HG03469 (cell line): ENCODE results near the gene NDUFA5.

ENCODE experiments used
- ATAC-seq: cut with Tn5 transposase; IDR thresholded peaks from one replicate; pipeline ENCODE4 v1.9.1; 2021; ENCODE audit warnings: mild to moderate bottlenecking, moderate library complexity, moderate number of reproducible peaks; ENCODE audit not compliant: unreplicated experiment

Gene NDUFA5

GRCh38 chr7:123557398-123558288, at the start of gene NDUFA5:
TSS of gene NDUFA5 (minus strand) at chr7:123557818. CDS start at chr7:123557795, 23 bp downstream.
- peak; percentile 96 for ATAC-seq

GRCh38 chr7:123604739-123605138, 47.1 kb upstream of the NDUFA5 start:
- no peak for ATAC-seq

GRCh38 chr7:123602648-123603047, 45.0 kb upstream of the NDUFA5 start:
- no peak for ATAC-seq

GRCh38 chr7:123601530-123601929, 43.9 kb upstream of the NDUFA5 start, which contains the start of gene ASB15:
TSS of gene ASB15 (plus strand) at chr7:123601821. CDS start at chr7:123614503, 12,682 bp downstream.
- ATAC-seq = no peak

- ATAC-seq = no peak
Measured at GRCh38 chr7:123600876-123601275, 43.3 kb upstream of the NDUFA5 start.

- no peak for ATAC-seq
Measured at GRCh38 chr7:123599766-123600165, 42.1 kb upstream of the NDUFA5 start.

GRCh38 chr7:123598657-123599056, 41.0 kb upstream of the NDUFA5 start:
- no peak for ATAC-seq

GRCh38 chr7:123594813-123595241, 37.2 kb upstream of the NDUFA5 start:
- ATAC-seq = no peak

- ATAC-seq = no peak
Measured at GRCh38 chr7:123588376-123588775, 30.8 kb upstream of the NDUFA5 start.

GRCh38 chr7:123583821-123584220, 26.2 kb upstream of the NDUFA5 start:
- ATAC-seq = no peak

GRCh38 chr7:123581162-123581459, 23.5 kb upstream of the NDUFA5 start:
- ATAC-seq = no peak

- peak; percentile 66 for ATAC-seq
Measured at GRCh38 chr7:123580406-123581161, 23.0 kb upstream of the NDUFA5 start.

GRCh38 chr7:123579416-123579815, 21.8 kb upstream of the NDUFA5 start:
- no peak for ATAC-seq

- ATAC-seq = no peak
Measured at GRCh38 chr7:123573896-123574467, 16.4 kb upstream of the NDUFA5 start.

- no peak for ATAC-seq
Measured at GRCh38 chr7:123573341-123573740, 15.7 kb upstream of the NDUFA5 start.

- ATAC-seq = no peak
Measured at GRCh38 chr7:123571684-123572083, 14.1 kb upstream of the NDUFA5 start.

- no peak for ATAC-seq
Measured at GRCh38 chr7:123571187-123571586, 13.6 kb upstream of the NDUFA5 start.

GRCh38 chr7:123570390-123571182, 13.0 kb upstream of the NDUFA5 start:
- peak; percentile 59 for ATAC-seq

- no peak for ATAC-seq
Measured at GRCh38 chr7:123569352-123570010, 11.9 kb upstream of the NDUFA5 start.

- no peak for ATAC-seq
Measured at GRCh38 chr7:123562121-123562520, 4.5 kb upstream of the NDUFA5 start.
